Measurements from ENCODE around the gene PGBD2.
"Not testable (repeated sequence)": the region's sequence is repeated elsewhere in the genome, so short reads cannot be mapped to it uniquely, and the experiment has no call there.

PGBD2 gene

DNA sequence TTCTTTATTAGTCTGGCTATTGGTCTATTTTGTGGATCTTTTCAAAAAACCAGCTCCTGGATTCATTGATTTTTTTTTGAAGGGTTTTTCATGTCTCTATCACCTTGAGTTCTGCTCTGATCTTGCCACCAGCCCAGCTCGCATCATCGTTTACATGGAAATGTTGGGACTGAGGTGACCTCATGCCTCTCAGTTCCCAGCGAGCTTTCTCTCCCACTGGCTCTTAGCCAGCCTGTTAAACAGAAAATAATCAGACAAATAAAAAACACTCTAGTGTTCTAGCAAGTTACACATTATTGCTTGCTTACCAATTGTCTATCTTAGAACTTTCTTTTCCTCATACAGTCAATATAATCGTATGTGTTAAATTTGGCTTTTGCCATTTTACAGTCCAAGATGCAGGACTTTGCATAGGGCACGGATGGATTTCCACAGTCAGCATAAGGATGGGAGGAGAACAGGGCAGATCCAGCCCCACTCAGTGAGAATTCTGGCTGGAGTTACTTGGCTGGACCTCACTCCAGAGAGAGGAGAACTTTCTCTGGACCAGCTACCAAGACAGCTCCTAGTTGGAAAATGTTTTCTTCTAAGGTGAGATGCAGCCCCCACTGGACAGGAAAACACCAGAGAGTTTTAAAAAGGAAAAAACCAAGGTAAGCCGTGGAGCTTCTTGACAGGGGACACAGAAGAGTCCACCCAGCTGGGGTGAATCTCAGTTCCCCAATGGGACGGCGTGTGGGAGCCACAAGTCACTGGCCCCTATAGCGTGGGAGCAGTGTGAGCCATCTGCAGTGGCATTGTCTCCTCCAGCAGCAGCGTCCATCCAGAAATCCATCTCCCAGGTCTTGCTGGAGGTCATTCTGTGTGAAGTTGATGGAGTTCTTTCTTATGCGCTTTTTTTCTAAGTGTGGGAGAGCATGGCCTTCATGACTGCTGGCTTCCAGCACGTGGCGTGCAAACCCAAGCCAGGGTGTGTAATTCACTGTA lies 17.6 kb downstream of the PGBD2 start:
- no peak for DNase-seq (ENCODE audit: low read depth)
- H3K4me3 ChIP-seq (ENCODE audit: low read depth, low read length): no peak overlapping the region

DNA sequence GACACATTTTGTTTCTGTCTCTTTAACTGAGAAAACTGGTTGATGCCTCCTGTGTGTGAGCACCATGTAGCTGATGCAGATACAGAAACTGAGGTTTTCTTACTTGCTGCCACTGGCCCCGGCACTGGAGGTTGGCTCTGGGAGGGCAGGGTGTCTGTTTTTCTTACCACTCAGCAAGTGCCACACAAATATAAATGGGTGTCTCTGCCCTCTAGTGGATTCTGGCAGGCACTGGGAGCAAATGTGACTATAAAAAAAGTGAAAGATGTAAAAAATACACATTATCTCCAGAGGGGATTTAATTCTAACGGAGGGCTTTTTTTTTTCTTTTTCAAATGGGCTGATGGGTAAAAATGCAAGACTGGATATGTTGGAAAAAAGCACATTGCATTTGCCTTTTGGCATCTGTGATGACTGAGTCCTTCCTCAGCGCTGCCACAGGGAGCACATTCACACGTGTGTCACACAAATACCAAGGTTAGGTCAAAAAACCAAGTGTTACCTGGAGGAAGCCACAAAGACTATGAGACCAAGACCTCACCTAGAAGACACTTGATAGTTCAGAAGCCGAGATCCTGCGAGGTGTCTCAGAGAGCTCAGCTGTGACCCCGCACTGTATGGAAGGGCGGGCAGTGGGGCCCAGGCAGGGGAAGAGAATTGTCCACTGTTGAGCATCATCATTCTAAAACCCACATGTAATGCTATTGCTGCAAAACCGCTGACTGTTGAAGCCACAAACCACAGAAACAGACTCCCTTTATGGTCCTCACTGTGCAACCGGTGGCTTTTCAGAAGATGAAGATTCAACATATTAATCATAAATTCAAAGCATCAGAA lies 18.9 kb downstream of the PGBD2 start:
- DNase-seq (ENCODE audit: low read depth): no peak

DNA sequence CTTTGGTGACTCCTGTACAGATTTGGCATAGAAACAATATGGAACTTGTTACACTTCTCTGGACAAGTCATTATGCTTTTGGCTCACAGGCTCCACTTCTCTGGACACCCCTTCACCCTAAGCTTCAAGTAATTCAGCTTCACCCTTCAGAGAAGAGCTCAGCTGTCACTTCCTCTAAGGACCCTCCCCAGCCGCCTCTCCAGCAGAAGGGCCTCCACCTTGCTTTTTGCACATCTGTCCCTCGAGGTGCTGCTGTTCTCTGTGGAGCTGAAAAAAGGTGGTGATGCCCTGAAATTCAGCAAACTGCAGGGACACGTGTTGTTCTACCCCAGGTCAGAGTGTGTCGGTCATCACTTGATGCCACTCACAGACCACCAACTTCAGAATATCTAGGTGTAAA lies 19.8 kb downstream of the PGBD2 start:
- DNase-seq (ENCODE audit: low read depth); H3K4me3 ChIP-seq (ENCODE audit: low read depth, low read length): not testable (repeated sequence)

More for the DNA sequence above, 18.9 kb downstream of the PGBD2 start:
- H3K4me3 ChIP-seq (ENCODE audit: low read depth, low read length): no peak overlapping the region

DNA sequence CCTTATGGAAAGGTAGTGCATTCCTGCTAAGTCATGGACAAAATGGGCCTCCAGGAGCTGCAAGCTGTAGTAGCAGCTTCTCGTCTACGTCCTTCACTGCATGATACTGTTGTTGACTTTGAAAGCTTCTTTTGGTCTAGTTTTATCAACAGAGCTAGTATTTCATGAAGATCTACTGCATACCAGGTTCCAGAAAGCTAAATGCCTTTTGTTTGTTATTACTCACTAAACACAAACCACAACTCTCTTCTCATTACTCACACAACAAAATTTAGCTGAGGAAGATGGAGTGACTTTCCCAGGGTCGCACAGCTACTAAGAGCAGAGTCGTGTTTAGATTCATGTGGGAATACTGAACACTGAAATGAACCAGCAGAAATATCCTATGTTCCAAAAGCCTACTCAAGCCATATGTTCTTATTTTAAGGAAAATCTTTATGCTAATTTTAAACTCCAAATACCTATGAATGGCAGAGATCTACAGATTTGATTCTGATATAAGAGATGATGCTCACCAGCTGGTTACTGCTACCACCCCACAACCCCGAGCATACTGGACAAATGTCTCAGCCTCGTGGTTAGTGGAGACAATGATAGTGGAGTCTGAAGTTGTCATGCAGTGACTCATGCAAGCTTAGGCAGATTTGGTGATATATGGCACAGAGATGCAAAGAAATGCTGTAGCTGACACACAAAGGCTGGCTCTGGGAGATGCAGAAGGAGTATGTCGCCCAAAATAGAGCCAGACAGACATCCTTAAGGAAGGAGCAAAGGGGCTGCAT lies 20.6 kb downstream of the PGBD2 start:
- H3K4me3 ChIP-seq (ENCODE audit: low read depth, low read length): no peak overlapping the region
- DNase-seq (ENCODE audit: low read depth): peak; percentile 34

GRCh38 chr1:248927283-248927682 lies 21.2 kb downstream of the PGBD2 start:
- DNase-seq (ENCODE audit: low read depth); H3K4me3 ChIP-seq (ENCODE audit: low read depth, low read length): not testable (repeated sequence)

DNA sequence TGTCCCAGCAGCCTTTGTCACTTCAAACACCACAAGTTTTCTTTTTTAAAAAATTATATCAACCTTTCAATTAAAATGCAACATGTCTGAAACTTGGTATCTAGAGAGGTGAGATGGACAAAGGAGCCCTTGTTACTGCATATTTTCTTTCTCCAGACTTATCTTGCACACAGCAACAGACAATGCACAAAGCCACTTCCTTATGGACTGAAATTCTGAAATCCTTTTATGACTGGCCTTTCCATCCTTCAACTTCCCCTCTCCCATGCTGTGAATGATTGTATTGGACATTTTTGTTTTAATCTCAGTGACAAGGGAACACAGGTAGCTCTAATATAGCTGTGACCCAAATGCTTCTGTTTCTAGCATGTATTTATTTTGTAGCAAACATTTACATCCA lies 22.1 kb downstream of the PGBD2 start:
- DNase-seq (ENCODE audit: low read depth); H3K4me3 ChIP-seq (ENCODE audit: low read depth, low read length): not testable (repeated sequence)

DNA sequence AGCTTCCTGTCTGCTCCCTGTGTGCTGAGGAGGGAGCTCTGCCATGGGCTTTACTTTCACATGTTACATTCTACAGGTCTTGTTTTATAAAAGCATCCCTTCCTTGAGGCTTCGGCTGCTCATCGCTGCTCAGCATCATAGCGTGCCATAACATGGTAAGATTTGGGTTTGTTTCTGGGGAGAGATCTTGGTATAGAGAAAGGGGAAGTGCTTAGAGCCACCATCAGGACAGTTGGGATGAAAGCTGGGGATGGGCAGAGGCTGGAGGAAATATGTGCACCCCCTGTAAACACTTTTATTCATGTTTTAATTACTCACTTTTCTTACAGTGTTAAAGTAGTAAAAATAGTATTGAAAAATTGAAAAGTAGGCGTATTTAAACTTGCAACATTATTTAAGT lies 24.0 kb downstream of the PGBD2 start:
- DNase-seq (ENCODE audit: low read depth); H3K4me3 ChIP-seq (ENCODE audit: low read depth, low read length): not testable (repeated sequence)

- not testable (repeated sequence) for DNase-seq (ENCODE audit: low read depth); H3K4me3 ChIP-seq (ENCODE audit: low read depth, low read length)
These were observed 32.3 kb downstream of the PGBD2 start for GRCh38 chr1:248938173-248938809.

GRCh38 chr1:248944134-248944999 lies 38.3 kb downstream of the PGBD2 start:
- not testable (repeated sequence) for DNase-seq (ENCODE audit: low read depth); H3K4me3 ChIP-seq (ENCODE audit: low read depth, low read length)

DNA sequence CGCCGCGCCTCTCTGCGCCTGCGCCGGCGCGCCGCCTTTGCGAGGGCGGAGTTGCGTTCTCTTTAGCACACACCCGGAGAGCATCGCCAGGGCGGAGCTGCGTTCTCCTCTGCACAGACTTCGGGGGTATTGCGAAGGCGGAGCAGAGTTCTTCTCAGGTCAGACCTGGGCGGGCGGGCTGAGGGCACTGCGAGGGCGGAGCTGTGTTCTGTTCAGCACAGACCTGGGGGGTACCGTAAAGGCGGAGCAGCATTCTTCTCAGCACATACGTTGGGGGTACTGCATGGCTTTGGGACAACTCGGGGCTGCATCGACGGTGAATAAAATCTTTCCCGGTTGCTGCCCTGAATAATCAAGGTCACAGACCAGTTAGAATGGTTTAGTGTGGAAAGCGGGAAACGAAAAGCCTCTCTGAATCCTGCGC lies 39.0 kb downstream of the PGBD2 start:
- not testable (repeated sequence) for H3K4me3 ChIP-seq (ENCODE audit: low read depth, low read length); DNase-seq (ENCODE audit: low read depth)

- not testable (repeated sequence) for H3K4me3 ChIP-seq (ENCODE audit: low read depth, low read length); DNase-seq (ENCODE audit: low read depth)
These were observed 39.4 kb downstream of the PGBD2 start for GRCh38 chr1:248945453-248945852.

- DNase-seq (ENCODE audit: low read depth); H3K4me3 ChIP-seq (ENCODE audit: low read depth, low read length): not testable (repeated sequence)
These were observed 39.9 kb downstream of the PGBD2 start for GRCh38 chr1:248945856-248946416.

Data from skeletal muscle cell (primary cell).